Lung (tissue), 12 donors: ENCODE measurements around the gene CXXC5. TPM values are rescaled to one million over a fixed set of nuclear protein-coding genes. Genes with fewer than 3 reads are reported as not detected.

Experiments
- ATAC-seq: fragments of 200-7000 bp; cut with Tn5 transposase; one replicate; pipeline ENCODE4 v1.9.1; 2020; ENCODE audit warnings: moderate number of reproducible peaks; ENCODE audit not compliant: insufficient read depth, low FRiP score
- DNase-seq, 3 donors: peaks; one replicate each; pipeline ENCODE4 v3.0.0-alpha.2; 2013 to 2017
- H3K27ac ChIP-seq, 2 donors: one replicate each; pipeline ENCODE4 v1.5.1; 2013; ENCODE audit warnings: mild to moderate bottlenecking in 2 of 2, moderate library complexity in 2 of 2, control low read depth in 1 of 2, inconsistent platforms in 1 of 2, low read depth in 1 of 2, low read length in 1 of 2
- H3K27me3 ChIP-seq, 3 donors: one replicate each; pipeline ENCODE4 v1.5.1; 2013; ENCODE audit warnings: low read length in 2 of 3; ENCODE audit not compliant: control insufficient read depth in 3 of 3, insufficient read depth in 3 of 3
- H3K36me3 ChIP-seq, 4 donors: one replicate each; pipeline ENCODE4 v1.5.1; 2013; ENCODE audit warnings: low read length in 4 of 4, mild to moderate bottlenecking in 1 of 4, moderate library complexity in 1 of 4; ENCODE audit not compliant: control insufficient read depth in 4 of 4, insufficient read depth in 4 of 4
- H3K4me1 ChIP-seq, 5 donors: one replicate each; pipeline ENCODE4 v1.5.1; 2013; ENCODE audit warnings: low read length in 5 of 5, mild to moderate bottlenecking in 2 of 5, moderate library complexity in 1 of 5; ENCODE audit not compliant: control insufficient read depth in 5 of 5, insufficient read depth in 5 of 5
- H3K4me3 ChIP-seq: one replicate; pipeline ENCODE4 v1.5.1; 2013; ENCODE audit warnings: mild to moderate bottlenecking, control low read depth, moderate library complexity
- H3K9ac ChIP-seq, 2 donors: one replicate each; pipeline ENCODE4 v1.5.1; 2013; ENCODE audit warnings: low read length in 2 of 2, control low read depth in 1 of 2; ENCODE audit not compliant: insufficient read depth in 1 of 2
- H3K9me3 ChIP-seq, 4 donors: one replicate each; pipeline ENCODE4 v1.5.1; 2013; ENCODE audit warnings: low read length in 3 of 4, mild to moderate bottlenecking in 1 of 4, moderate library complexity in 1 of 4; ENCODE audit not compliant: control insufficient read depth in 4 of 4, insufficient read depth in 3 of 4
- CTCF ChIP-seq: IDR thresholded peaks from 2 replicates; pipeline ENCODE4 v1.5.1; 2012; ENCODE audit warnings: mild to moderate bottlenecking; ENCODE audit errors: control extremely low read depth, extremely low read depth
- WGBS, 2 donors: extraction: QIAGEN DNeasy Blood & Tissue Kit; methylation state at CpG; one replicate each; pipeline ENCODE4 v1.1.7; 2013; 5-methylcytosine and 5-hydroxymethylcytosine counted together
- polyA plus RNA-seq, 2 donors: library from polyadenylated mRNA; stranded (reverse); fragments of 200-250 nt; gene quantifications; one replicate each; pipeline ENCODE4 v1.2.1, GENCODE V29; 2013
- total RNA-seq, 2 donors: library from RNA; depleted of rRNA in 1 of 2; stranded (reverse); fragments of >200 nt in 1 of 2; gene quantifications; one replicate each; pipeline ENCODE4 v1.2.1, GENCODE V29; 2014 to 2021
- donor health status: control.
- donor health status: control.
- donor health status: Bipolar disorder and iron deficiency.
- donor health status: healthy.
- donor health status: DM: yes; HTN: yes; CAD: no.

Gene CXXC5
- total and polyA plus RNA-seq, 4 donors = 20.7 to 39.8 (median 25.0) TPM

GRCh38 chr5:139705191-139705590 is 57.0 kb downstream of the CXXC5 start:
- DNase-seq = no peak
- peaks cover 0 to 26% (median 10%) of the 10 kb centered on the region in 5 donors for H3K4me1 ChIP-seq
- no peak overlapping the region for H3K27ac ChIP-seq
- H3K27me3 ChIP-seq = peaks cover 0 to 1% (median 0%) of the 10 kb centered on the region in 3 donors
- no peaks in the 10 kb centered on the region for H3K9me3 ChIP-seq
- H3K36me3 ChIP-seq = no peaks in the 10 kb centered on the region
- H3K9ac ChIP-seq = no peak overlapping the region
- no peak for ATAC-seq
- H3K4me3 ChIP-seq = no peak overlapping the region
- TF ChIP-seq CTCF = no peak
- WGBS, 2 donors = 66 to 76% methylated on average over 3 of the region's 3 CpGs

- peaks cover 0 to 5% (median 0%) of the 10 kb centered on the region in 3 donors for H3K27me3 ChIP-seq
- no peaks in the 10 kb centered on the region for H3K9me3 ChIP-seq
- peaks cover 0 to 30% (median 15%) of the 10 kb centered on the region in 5 donors for H3K4me1 ChIP-seq
- no peak overlapping the region for H3K9ac ChIP-seq
- H3K4me3 ChIP-seq = no peak overlapping the region
- DNase-seq = no peak
- no peak for ATAC-seq
- H3K36me3 ChIP-seq = no peaks in the 10 kb centered on the region
- 40 to 64% methylated on average over 10 of the region's 10 CpGs for WGBS, 2 donors
- TF ChIP-seq CTCF = no peak
- H3K27ac ChIP-seq = no peak overlapping the region
Measured at GRCh38 chr5:139705655-139706587, 57.8 kb downstream of the CXXC5 start.

DNA sequence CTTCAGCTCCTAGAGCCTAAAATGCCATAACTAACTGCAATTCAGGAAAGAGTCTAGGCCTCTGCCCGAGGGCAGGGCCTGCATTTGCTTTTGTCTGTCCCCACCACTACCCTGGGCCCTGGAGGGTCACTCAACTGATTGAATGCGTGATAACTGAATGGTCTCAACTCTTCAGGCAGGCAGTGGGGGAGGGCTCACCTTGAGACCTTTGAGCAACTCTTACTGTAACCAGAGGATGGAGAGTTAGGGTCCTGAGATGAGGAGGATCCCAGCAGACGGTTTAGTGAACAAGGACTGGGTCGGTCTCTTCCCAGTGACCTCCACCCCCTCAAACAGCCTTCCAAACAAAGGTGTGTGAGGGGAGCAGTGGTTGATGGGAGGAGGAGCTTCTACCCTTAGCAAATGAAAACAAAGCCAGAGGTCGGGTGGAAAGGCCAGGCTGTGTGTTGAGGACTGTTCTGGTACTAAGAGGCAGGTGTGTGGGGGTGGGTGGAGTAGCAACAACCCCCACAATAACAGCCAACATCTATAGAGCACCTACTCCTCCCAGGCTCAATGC is 59.4 kb downstream of the CXXC5 start:
- 90 to 95% methylated on average over 5 of the region's 5 CpGs for WGBS, 2 donors
- H3K9me3 ChIP-seq = no peaks in the 10 kb centered on the region
- TF ChIP-seq CTCF = no peak
- H3K4me3 ChIP-seq = no peak overlapping the region
- H3K9ac ChIP-seq = no peak overlapping the region
- no peak for ATAC-seq
- peaks cover 0 to 30% (median 15%) of the 10 kb centered on the region in 5 donors for H3K4me1 ChIP-seq
- no peak for DNase-seq
- H3K27me3 ChIP-seq = peaks cover 0 to 5% (median 0%) of the 10 kb centered on the region in 3 donors
- H3K36me3 ChIP-seq = no peaks in the 10 kb centered on the region
- H3K27ac ChIP-seq = no peak overlapping the region
